ENCODE measurements around the gene ZNF219.

The ZNF219 gene

GRCh38 chr14:21101802-21102413, 3.5 kb upstream of the ZNF219 start:
- DNase-seq: no peak

- DNase-seq: no peak
Measured at GRCh38 chr14:21100931-21101330, 2.5 kb upstream of the ZNF219 start, which contains the start of gene TMEM253. Gene TMEM253, plus strand, starts transcription at chr14:21101066. Its CDS starts 278 bp downstream, at chr14:21101344.

GRCh38 chr14:21099596-21099985, 1.1 kb upstream of the ZNF219 start:
- DNase-seq: no peak

GRCh38 chr14:21098892-21099595, 589 bp upstream of the ZNF219 start:
- DNase-seq: no peak

GRCh38 chr14:21097636-21098075, 799 bp downstream of the ZNF219 start:
- DNase-seq: no peak

GRCh38 chr14:21096978-21097635, 1.3 kb downstream of the ZNF219 start:
- no peak for DNase-seq

GRCh38 chr14:21096438-21096837, 2.0 kb downstream of the ZNF219 start:
- DNase-seq: no peak

GRCh38 chr14:21095430-21096205, 2.8 kb downstream of the ZNF219 start:
- DNase-seq: no peak

- DNase-seq: peak; percentile 79
Measured at GRCh38 chr14:21093769-21094681, 4.4 kb downstream of the ZNF219 start.

- no peak for DNase-seq
Measured at GRCh38 chr14:21093018-21093417, 5.4 kb downstream of the ZNF219 start.

- DNase-seq: peak; percentile 16
Measured at GRCh38 chr14:21092273-21093011, 6.0 kb downstream of the ZNF219 start.

- DNase-seq: no peak
Measured at GRCh38 chr14:21091821-21092272, 6.6 kb downstream of the ZNF219 start.

GRCh38 chr14:21090940-21091663, 7.4 kb downstream of the ZNF219 start:
- DNase-seq: no peak

- DNase-seq: no peak
Measured at GRCh38 chr14:21090194-21090939, 8.1 kb downstream of the ZNF219 start.

GRCh38 chr14:21089877-21090193, 8.6 kb downstream of the ZNF219 start:
- DNase-seq: no peak

GRCh38 chr14:21089271-21089670, 9.2 kb downstream of the ZNF219 start:
- DNase-seq: no peak

GRCh38 chr14:21088687-21089086, 9.8 kb downstream of the ZNF219 start:
- DNase-seq: no peak

GRCh38 chr14:21087294-21088091, 11.0 kb downstream of the ZNF219 start:
- no peak for DNase-seq

- no peak for DNase-seq
Measured at GRCh38 chr14:21086908-21087293, 11.6 kb downstream of the ZNF219 start.

Measured in NCI-H510A (cell line).